Naive thymus-derived CD4-positive, alpha-beta T cell (primary cell): ENCODE results near the gene VPS13D. TPM values are rescaled to one million over a fixed set of nuclear protein-coding genes. Genes with fewer than 3 reads are reported as not detected.
"Not testable (repeated sequence)": the region's sequence is repeated elsewhere in the genome, so short reads cannot be mapped to it uniquely, and the experiment has no call there.

ENCODE experiments used
- ATAC-seq: fragments of 150-1000 bp; cut with Tn5 transposase; 2 replicates; pipeline ENCODE4 v1.10.0; 2021; ENCODE audit warnings: mild to moderate bottlenecking, moderate library complexity
- CTCF ChIA-PET: fragments of 350-600 bp; sonication (Branson Sonifier 250); formaldehyde crosslinking; loops from one replicate; lab custom pipeline; 2021; ENCODE audit warnings: antibody characterized with exemption; lab: Charles Lee
- POLR2A ChIA-PET: fragments of 350-600 bp; sonication (Branson Sonifier 250); formaldehyde crosslinking; loops from one replicate; lab custom pipeline; 2021; ENCODE audit warnings: antibody characterized with exemption, inconsistent platforms; lab: Charles Lee
- DNase-seq, 9 donors: peaks; one replicate each; pipeline versions ENCODE4 v3.0.0 to v3.0.0-alpha.2; 2020 to 2022; ENCODE audit warnings: mixed read lengths in 1 of 9
- H3K27ac ChIP-seq: one replicate; pipeline ENCODE4 v1.7.0; 2013; ENCODE audit warnings: mild to moderate bottlenecking, low read depth, low read length, moderate library complexity
- H3K27me3 ChIP-seq, 2 donors: one replicate each; pipeline ENCODE4 v1.7.0; 2013; ENCODE audit warnings: low read length in 2 of 2, mild to moderate bottlenecking in 2 of 2, moderate library complexity in 2 of 2; ENCODE audit not compliant: control insufficient read depth in 2 of 2, insufficient read depth in 2 of 2
- H3K36me3 ChIP-seq, 3 experiments: 1 replicate in 2 of 3; 2 replicates in 1 of 3; pipeline ENCODE4 v1.7.0; 2013; ENCODE audit warnings: low read length in 3 of 3, mild to moderate bottlenecking in 3 of 3, moderate library complexity in 1 of 3; ENCODE audit not compliant: insufficient read depth in 3 of 3, control insufficient read depth in 2 of 3
- H3K4me1 ChIP-seq, 2 donors: one replicate each; pipeline ENCODE4 v1.7.0; 2013; ENCODE audit warnings: low read length in 2 of 2, mild to moderate bottlenecking in 2 of 2, moderate library complexity in 1 of 2; ENCODE audit not compliant: control insufficient read depth in 2 of 2, insufficient read depth in 2 of 2
- H3K4me3 ChIP-seq: 2 replicates; pipeline ENCODE4 v1.7.0; 2013; ENCODE audit warnings: mild to moderate bottlenecking, low read length
- H3K9me3 ChIP-seq, 3 experiments: 1 replicate in 2 of 3; 2 replicates in 1 of 3; pipeline ENCODE4 v1.7.0; 2013; ENCODE audit warnings: low read length in 3 of 3; ENCODE audit not compliant: control insufficient read depth in 2 of 3
- H3K27ac Mint-ChIP-seq, 9 donors: one replicate each; pipeline ENCODE4 v1.8.0; 2020 to 2022; ENCODE audit warnings: mixed read lengths in 9 of 9, mild to moderate bottlenecking in 8 of 9, moderate library complexity in 5 of 9, inconsistent platforms in 2 of 9
- H3K27me3 Mint-ChIP-seq, 5 donors: one replicate each; pipeline ENCODE4 v1.8.0; 2021 to 2022; ENCODE audit warnings: mixed read lengths in 5 of 5, mild to moderate bottlenecking in 1 of 5
- H3K36me3 Mint-ChIP-seq, 5 donors: one replicate each; pipeline ENCODE4 v1.8.0; 2020 to 2022; ENCODE audit warnings: mixed read lengths in 5 of 5, mild to moderate bottlenecking in 3 of 5, inconsistent platforms in 1 of 5
- H3K4me1 Mint-ChIP-seq, 7 donors: one replicate each; pipeline ENCODE4 v1.8.0; 2020 to 2022; ENCODE audit warnings: mixed read lengths in 7 of 7, mild to moderate bottlenecking in 3 of 7, inconsistent platforms in 1 of 7
- H3K4me3 Mint-ChIP-seq, 10 donors: one replicate each; pipeline ENCODE4 v1.8.0; 2020 to 2022; ENCODE audit warnings: mild to moderate bottlenecking in 10 of 10, mixed read lengths in 10 of 10, moderate library complexity in 6 of 10, inconsistent platforms in 2 of 10
- H3K9me3 Mint-ChIP-seq, 11 donors: one replicate each; pipeline ENCODE4 v1.8.0; 2020 to 2022; ENCODE audit warnings: mixed read lengths in 11 of 11, mild to moderate bottlenecking in 4 of 11, inconsistent platforms in 1 of 11, moderate library complexity in 1 of 11
- intact Hi-C, 2 donors: fragments of 100-400 bp; cut with micrococcal nuclease; formaldehyde crosslinking; loops; one replicate each; pipeline ENCODE4 v1.15.1; 2023
- polyA plus RNA-seq, 2 donors: library from polyadenylated mRNA; unstranded; fragments of 300-500 nt; fragmentation: Illumina TruSeq; gene quantifications; one replicate each; pipeline ENCODE4 v1.2.3, GENCODE V29; 2021
- total RNA-seq, 6 experiments: library from RNA in 5 of 6; stranded (reverse) in 5 of 6; gene quantifications; 1 replicate in 5 of 6; 2 replicates in 1 of 6; pipeline ENCODE4 v1.2.3 and lab custom pipeline; 2021 to 2026

Gene VPS13D
- total and polyA plus RNA-seq, 7 experiments from 2014 or later = 6.5 to 94.4 (median 73.2) TPM

DNA sequence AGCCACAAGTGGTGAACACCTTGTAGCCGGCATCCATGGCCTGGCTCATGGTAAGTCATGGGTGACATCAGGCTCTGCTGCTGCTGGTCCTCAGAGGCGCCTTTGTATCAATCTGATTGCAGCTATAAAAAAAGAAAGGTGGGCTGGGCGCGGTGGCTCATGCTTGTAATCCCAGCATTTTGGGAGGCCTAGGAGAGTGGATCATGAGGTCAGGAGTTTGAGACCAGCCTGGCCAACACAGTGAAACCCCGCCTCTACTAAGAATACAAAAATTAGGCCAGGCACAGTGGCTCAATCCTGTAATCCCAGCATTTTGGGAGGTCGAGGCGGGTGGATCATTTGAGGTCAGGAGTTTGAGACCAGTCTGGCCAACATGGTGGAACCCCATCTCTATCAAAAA lies 226.3 kb downstream of the VPS13D start:
- ATAC-seq, H3K27ac ChIP-seq, H3K9me3 Mint-ChIP-seq, H3K27me3 ChIP-seq, intact Hi-C loops, H3K27me3 Mint-ChIP-seq, H3K4me3 ChIP-seq, DNase-seq, H3K9me3 ChIP-seq, H3K36me3 ChIP-seq: not testable (repeated sequence)
- Mint-ChIP-seq H3K36me3 (peaks cover 4 to 51% (median 15%) of the 10 kb centered on the region in 5 donors), H3K4me1 (peaks cover 38 to 84% (median 79%) of the 10 kb centered on the region in 7 donors), H3K4me3 (peak overlapping the region in 9 of 10 donors; percentile 8 to 73 (median 60)), H3K27ac (peak overlapping the region in 7 of 9 donors; percentile 21 to 93 (median 56))
- CTCF ChIA-PET = interaction anchor here (1.3 kb wide), 1 partner anchor 17 kb away, joined by 4 read pairs; no protein-coding TSS in a partner anchor
- peaks cover 0 to 77% of the 10 kb centered on the region in 2 donors for H3K4me1 ChIP-seq
- POLR2A ChIA-PET = interaction anchor here (1.7 to 14.5 kb wide), 3 partner anchors 21 to 161 kb away, joined by 5 to 212 read pairs (median 12); partner anchors contain the start of gene DHRS3

GRCh38 chr1:12456979-12457378 lies 227.1 kb downstream of the VPS13D start:
- Mint-ChIP-seq H3K4me3 (peak overlapping the region in 9 of 10 donors; percentile 31 to 88 (median 73)), H3K9me3 (no peaks in the 10 kb centered on the region), H3K27me3 (peaks cover 0 to 7% (median 0%) of the 10 kb centered on the region in 5 donors), H3K27ac (peak overlapping the region in 7 of 9 donors; percentile 21 to 93 (median 79)), H3K36me3 (peaks cover 5 to 48% (median 24%) of the 10 kb centered on the region in 5 donors), H3K4me1 (peaks cover 41 to 83% (median 73%) of the 10 kb centered on the region in 7 donors)
- H3K4me3 ChIP-seq = no peak overlapping the region
- POLR2A ChIA-PET = interaction anchor here (0.6 to 14.5 kb wide), 8 partner anchors 10 to 160 kb away, joined by 3 to 212 read pairs (median 4); partner anchors contain the start of gene DHRS3
- H3K4me1 ChIP-seq = peaks cover 0 to 68% of the 10 kb centered on the region in 2 donors
- H3K27ac ChIP-seq = no peak overlapping the region
- ATAC-seq = no peak
- no peaks in the 10 kb centered on the region for H3K9me3 ChIP-seq
- no peak for DNase-seq
- CTCF ChIA-PET = interaction anchor here (1.0 to 1.3 kb wide), 2 partner anchors 16 to 17 kb away, joined by 3 to 4 read pairs; no protein-coding TSS in a partner anchor
- H3K27me3 ChIP-seq = no peaks in the 10 kb centered on the region
- peaks cover 0 to 11% (median 10%) of the 10 kb centered on the region in 3 experiments for H3K36me3 ChIP-seq
- intact Hi-C loops = no loop called here

DNA sequence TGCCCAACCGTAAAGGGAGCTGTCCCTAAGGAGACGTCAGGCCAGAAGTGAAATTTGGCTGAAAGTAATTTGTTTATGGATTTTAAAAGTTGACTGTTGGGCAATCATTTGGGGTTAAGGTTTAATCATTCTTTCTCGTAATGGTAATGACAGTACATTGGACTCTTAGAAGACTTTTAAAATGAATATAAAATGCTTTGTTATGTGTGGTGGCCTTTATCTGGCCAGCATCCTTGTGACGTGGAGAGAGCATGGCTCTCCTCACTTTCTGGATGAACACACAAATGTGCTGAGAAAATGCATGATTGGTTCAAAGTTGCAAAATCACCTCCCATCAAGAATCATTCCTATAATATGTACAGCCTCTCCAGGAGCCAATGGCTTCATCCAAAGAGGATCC lies 227.9 kb downstream of the VPS13D start:
- H3K4me1 ChIP-seq = peaks cover 0 to 61% of the 10 kb centered on the region in 2 donors
- ChIA-PET POLR2A (interaction anchor here (0.8 to 14.5 kb wide), 9 partner anchors 9 to 159 kb away, joined by 3 to 212 read pairs (median 5); partner anchors contain the start of gene DHRS3), CTCF (interaction anchor here (1.0 kb wide), 1 partner anchor 18 kb away, joined by 3 read pairs; no protein-coding TSS in a partner anchor)
- ATAC-seq (no peak), DNase-seq (no peak)
- intact Hi-C loops = loop anchor here in 1 of 2 donors (1.0 kb wide), 1 partner anchor 8 kb away; no protein-coding TSS in a partner anchor
- no peak overlapping the region for H3K27ac ChIP-seq
- peaks cover 8 to 46% (median 29%) of the 10 kb centered on the region in 5 donors for H3K36me3 Mint-ChIP-seq
- H3K4me3 ChIP-seq = no peak overlapping the region
- H3K27me3 Mint-ChIP-seq = no peaks in the 10 kb centered on the region
- no peaks in the 10 kb centered on the region for H3K27me3 ChIP-seq
- H3K36me3 ChIP-seq = peaks cover 0 to 14% (median 10%) of the 10 kb centered on the region in 3 experiments
- peak overlapping the region in 7 of 9 donors; percentile 19 to 93 (median 72) for H3K27ac Mint-ChIP-seq
- peak overlapping the region in 3 of 10 donors; percentile 67 to 88 (median 68) for H3K4me3 Mint-ChIP-seq
- peaks cover 38 to 81% (median 68%) of the 10 kb centered on the region in 7 donors for H3K4me1 Mint-ChIP-seq
- H3K9me3 Mint-ChIP-seq = no peaks in the 10 kb centered on the region
- no peaks in the 10 kb centered on the region for H3K9me3 ChIP-seq

GRCh38 chr1:12458571-12458970 lies 228.7 kb downstream of the VPS13D start:
- DNase-seq (no peak), ATAC-seq (no peak)
- H3K27ac Mint-ChIP-seq = peak overlapping the region in 8 of 9 donors; percentile 14 to 93 (median 66)
- POLR2A ChIA-PET = interaction anchor here (0.6 to 14.5 kb wide), 11 partner anchors 8 to 158 kb away, joined by 3 to 212 read pairs (median 7); partner anchors contain the start of gene DHRS3
- H3K36me3 Mint-ChIP-seq = peaks cover 12 to 53% (median 34%) of the 10 kb centered on the region in 5 donors
- Histone ChIP-seq H3K36me3 (peaks cover 0 to 22% (median 10%) of the 10 kb centered on the region in 3 experiments), H3K4me1 (peaks cover 0 to 53% of the 10 kb centered on the region in 2 donors), H3K4me3 (no peak overlapping the region), H3K9me3 (no peaks in the 10 kb centered on the region), H3K27me3 (no peaks in the 10 kb centered on the region), H3K27ac (no peak overlapping the region)
- intact Hi-C loops = loop anchor here in 1 of 2 donors (1.0 kb wide), 1 partner anchor 9 kb away; no protein-coding TSS in a partner anchor
- H3K27me3 Mint-ChIP-seq = no peaks in the 10 kb centered on the region
- CTCF ChIA-PET = interaction anchor here (0.5 to 1.0 kb wide), 6 partner anchors 11 to 173 kb away, joined by 3 to 6 read pairs (median 3); no protein-coding TSS in a partner anchor
- peak overlapping the region in 9 of 10 donors; percentile 25 to 68 (median 39) for H3K4me3 Mint-ChIP-seq
- peaks cover 30 to 77% (median 65%) of the 10 kb centered on the region in 7 donors for H3K4me1 Mint-ChIP-seq
- H3K9me3 Mint-ChIP-seq = no peaks in the 10 kb centered on the region

GRCh38 chr1:12460121-12460520 lies 230.3 kb downstream of the VPS13D start:
- H3K36me3 ChIP-seq = peaks cover 0 to 28% (median 10%) of the 10 kb centered on the region in 3 experiments
- H3K9me3 ChIP-seq = no peaks in the 10 kb centered on the region
- CTCF ChIA-PET = interaction anchor here (0.6 kb wide), 1 partner anchor 144 kb away, joined by 4 read pairs; no protein-coding TSS in a partner anchor
- H3K27me3 ChIP-seq = no peaks in the 10 kb centered on the region
- peaks cover 16 to 62% (median 51%) of the 10 kb centered on the region in 7 donors for H3K4me1 Mint-ChIP-seq
- POLR2A ChIA-PET = interaction anchor here (0.6 to 14.5 kb wide), 2 partner anchors 17 to 552 kb away, joined by 3 to 212 read pairs; no protein-coding TSS in a partner anchor
- peaks cover 12 to 68% (median 38%) of the 10 kb centered on the region in 5 donors for H3K36me3 Mint-ChIP-seq
- peak overlapping the region in 1 of 9 donors; percentile 91 for H3K27ac Mint-ChIP-seq
- H3K27me3 Mint-ChIP-seq = no peaks in the 10 kb centered on the region
- H3K4me3 ChIP-seq = no peak overlapping the region
- no peak overlapping the region for H3K27ac ChIP-seq
- no peak for DNase-seq
- intact Hi-C loops = no loop called here
- peaks cover 0 to 37% of the 10 kb centered on the region in 2 donors for H3K4me1 ChIP-seq
- no peaks in the 10 kb centered on the region for H3K9me3 Mint-ChIP-seq
- no peak for ATAC-seq
- no peak overlapping the region for H3K4me3 Mint-ChIP-seq

DNA sequence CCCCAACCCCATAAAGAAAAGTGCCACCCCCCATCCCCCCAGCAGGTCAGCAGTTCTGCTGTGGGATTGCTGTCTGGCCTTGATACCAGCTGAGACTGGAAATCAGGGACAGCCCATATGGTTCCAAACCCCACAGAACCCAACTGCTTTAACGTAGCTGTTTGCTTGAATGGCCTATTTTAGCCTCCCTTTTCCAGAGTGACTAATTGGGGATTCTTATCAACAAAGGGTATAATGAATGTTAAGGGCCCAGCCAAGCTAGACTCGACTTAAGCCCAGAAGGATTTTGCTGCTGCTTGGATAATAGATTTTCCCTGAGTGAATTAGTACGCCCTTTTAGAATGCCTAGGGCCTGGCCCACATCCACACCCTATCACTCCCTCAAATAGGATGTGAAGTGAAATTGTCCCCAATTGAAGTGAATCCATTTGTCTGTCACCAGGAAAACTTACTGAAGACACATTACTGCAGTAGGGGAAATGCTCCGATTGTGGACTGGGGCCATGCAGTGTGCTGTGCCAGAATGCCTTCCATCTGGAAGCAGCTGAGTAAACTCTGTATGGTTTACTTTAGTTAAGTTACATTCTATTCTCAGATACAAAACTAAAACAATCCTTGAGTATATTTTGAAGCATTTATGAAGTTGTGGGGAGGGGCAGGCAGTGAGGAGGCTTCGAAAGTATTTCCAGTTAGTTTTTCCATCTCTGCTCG lies 231.2 kb downstream of the VPS13D start:
- peak overlapping the region in 3 of 9 donors; percentile 31 to 36 (median 33) for H3K27ac Mint-ChIP-seq
- ChIA-PET CTCF (interaction anchor here (0.8 to 1.7 kb wide), 2 partner anchors 9 to 120 kb away, joined by 3 read pairs; no protein-coding TSS in a partner anchor), POLR2A (interaction anchor here (0.7 to 14.5 kb wide), 3 partner anchors 9 to 16 kb away, joined by 4 to 212 read pairs (median 4); no protein-coding TSS in a partner anchor)
- no peaks in the 10 kb centered on the region for H3K27me3 Mint-ChIP-seq
- no peak overlapping the region for H3K27ac ChIP-seq
- no peak for DNase-seq
- no peaks in the 10 kb centered on the region for H3K9me3 ChIP-seq
- H3K4me1 Mint-ChIP-seq = peaks cover 15 to 55% (median 46%) of the 10 kb centered on the region in 7 donors
- H3K4me3 ChIP-seq = no peak overlapping the region
- no peak overlapping the region for H3K4me3 Mint-ChIP-seq
- intact Hi-C loops = no loop called here
- no peak for ATAC-seq
- H3K4me1 ChIP-seq = peaks cover 0 to 31% of the 10 kb centered on the region in 2 donors
- peaks cover 12 to 74% (median 42%) of the 10 kb centered on the region in 5 donors for H3K36me3 Mint-ChIP-seq
- peaks cover 0 to 28% (median 10%) of the 10 kb centered on the region in 3 experiments for H3K36me3 ChIP-seq
- no peaks in the 10 kb centered on the region for H3K9me3 Mint-ChIP-seq
- H3K27me3 ChIP-seq = no peaks in the 10 kb centered on the region
